HEK293 (cell line): ENCODE results near the gene HP1BP3.

Experiments
- CTCF ChIP-seq: fragments of 450-650 bp; formaldehyde crosslinking; IDR thresholded peaks from 2 replicates; pipeline ENCODE4 v1.5.1; 2016; ENCODE audit warnings: missing biosample characterization, missing genetic modification characterization
- REST ChIP-seq: fragments of 450-650 bp; formaldehyde crosslinking; IDR thresholded peaks from 2 replicates; pipeline ENCODE4 v1.5.1; 2016; ENCODE audit warnings: missing biosample characterization, missing genetic modification characterization
- SETDB1 ChIP-seq: IDR thresholded peaks from one replicate; pipeline ENCODE4 v1.6.1; 2017; ENCODE audit warnings: mild to moderate bottlenecking, low read length, moderate library complexity, mixed read lengths; ENCODE audit not compliant: insufficient read length
- YY1 ChIP-seq: fragments of 450-650 bp; formaldehyde crosslinking; IDR thresholded peaks from 2 replicates; pipeline ENCODE4 v1.5.1; 2018; ENCODE audit warnings: missing biosample characterization, missing genetic modification characterization
- ZBTB1 ChIP-seq: fragments of 450-650 bp; formaldehyde crosslinking; IDR thresholded peaks from 2 replicates; pipeline ENCODE4 v1.5.1; 2016; ENCODE audit warnings: missing biosample characterization, missing genetic modification characterization
- ZNF146 ChIP-seq: fragments of 450-650 bp; formaldehyde crosslinking; IDR thresholded peaks from 2 replicates; pipeline ENCODE4 v1.5.1; 2016; ENCODE audit warnings: missing biosample characterization, missing genetic modification characterization
- ZNF148 ChIP-seq: fragments of 450-650 bp; formaldehyde crosslinking; IDR thresholded peaks from 2 replicates; pipeline ENCODE4 v1.5.0; 2017; ENCODE audit warnings: missing biosample characterization, missing genetic modification characterization, borderline replicate concordance
- ZNF335 ChIP-seq: fragments of 450-650 bp; formaldehyde crosslinking; conservative IDR thresholded peaks from 2 replicates; pipeline ENCODE4 v1.5.1; 2016; ENCODE audit warnings: missing biosample characterization, missing genetic modification characterization
- ZNF645 ChIP-seq: fragments of 450-650 bp; formaldehyde crosslinking; IDR thresholded peaks from 2 replicates; pipeline ENCODE4; 2016; ENCODE audit warnings: missing biosample characterization, missing genetic modification characterization
- ZSCAN5A ChIP-seq: fragments of 450-650 bp; formaldehyde crosslinking; IDR thresholded peaks from 2 replicates; pipeline ENCODE4 v1.5.1; 2016; ENCODE audit warnings: missing biosample characterization, missing genetic modification characterization
- TF ChIP-seq, protein P1 (sequence below): fragments of 450-650 bp; formaldehyde crosslinking; IDR thresholded peaks from 2 replicates; pipeline ENCODE4 v1.5.1; 2016; ENCODE audit warnings: missing biosample characterization, missing genetic modification characterization

- TF ChIP-seq CTCF (tag by site-specific recombination) (no peak), YY1 (tag by site-specific recombination) (no peak), ZNF335 (no peak), ZNF148 (no peak), ZBTB1 (no peak), REST (tag by site-specific recombination) (no peak), ZNF146 (tag by site-specific recombination) (no peak), ZNF645 (tag by site-specific recombination) (no peak), SETDB1 (no peak), ZSCAN5A (tag by site-specific recombination) (no peak)
- TF ChIP-seq, protein P1, sequence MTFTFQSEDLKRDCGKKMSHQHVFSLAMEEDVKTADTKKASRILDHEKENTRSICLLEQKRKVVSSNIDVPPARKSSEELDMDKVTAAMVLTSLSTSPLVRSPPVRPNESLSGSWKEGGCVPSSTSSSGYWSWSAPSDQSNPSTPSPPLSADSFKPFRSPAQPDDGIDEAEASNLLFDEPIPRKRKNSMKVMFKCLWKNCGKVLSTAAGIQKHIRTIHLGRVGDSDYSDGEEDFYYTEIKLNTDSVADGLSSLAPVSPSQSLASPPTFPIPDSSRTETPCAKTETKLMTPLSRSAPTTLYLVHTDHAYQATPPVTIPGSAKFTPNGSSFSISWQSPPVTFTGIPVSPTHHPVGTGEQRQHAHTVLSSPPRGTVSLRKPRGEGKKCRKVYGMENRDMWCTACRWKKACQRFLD (tag by site-specific recombination): no peak
Measured at GRCh38 chr1:20775700-20776099, 11.4 kb downstream of the HP1BP3 start.
